Nephron progenitor cell (in vitro differentiated cells): ENCODE results near the gene SMIM45.

Experiments
- DNase-seq: peaks from one replicate; pipeline ENCODE4 v3.0.0; 2021
- H3K27ac Mint-ChIP-seq: 2 replicates; pipeline ENCODE4 v1.8.0; 2021; ENCODE audit warnings: mild to moderate bottlenecking, moderate library complexity, mixed read lengths
- H3K27me3 Mint-ChIP-seq: 2 replicates; pipeline ENCODE4 v1.8.0; 2021; ENCODE audit warnings: mild to moderate bottlenecking, low read depth, mixed read lengths; ENCODE audit not compliant: poor library complexity
- H3K36me3 Mint-ChIP-seq: 2 replicates; pipeline ENCODE4 v1.8.0; 2021; ENCODE audit warnings: low read depth, mixed read lengths
- H3K4me1 Mint-ChIP-seq: 2 replicates; pipeline ENCODE4 v1.8.0; 2021; ENCODE audit warnings: mixed read lengths
- H3K4me3 Mint-ChIP-seq: 2 replicates; pipeline ENCODE4 v1.8.0; 2021; ENCODE audit warnings: mild to moderate bottlenecking, moderate library complexity, mixed read lengths
- H3K9me3 Mint-ChIP-seq: 2 replicates; pipeline ENCODE4 v1.8.0; 2021; ENCODE audit warnings: mild to moderate bottlenecking, moderate library complexity, mixed read lengths
- TF ChIP-seq, protein P1 (sequence below): fragments of 200-600 bp; sonication (generic); IDR thresholded peaks from 2 replicates; pipeline ENCODE4 v1.5.0; 2021; ENCODE audit warnings: antibody characterized with exemption

Gene SMIM45

GRCh38 chr22:41951898-41952474 is at the start of gene SMIM45:
SMIM45 (plus strand) TSS chr22:41952150.
- Mint-ChIP-seq H3K27ac (no peak within 1 kb of the TSS), H3K4me3 (no peak within 1 kb of the TSS), H3K9me3 (no peaks in the 10 kb centered on the region), H3K36me3 (no peaks in the 10 kb centered on the region), H3K27me3 (no peaks in the 10 kb centered on the region), H3K4me1 (peaks cover 42% of the 10 kb centered on the region)
- DNase-seq = no peak
- TF ChIP-seq, protein P1, sequence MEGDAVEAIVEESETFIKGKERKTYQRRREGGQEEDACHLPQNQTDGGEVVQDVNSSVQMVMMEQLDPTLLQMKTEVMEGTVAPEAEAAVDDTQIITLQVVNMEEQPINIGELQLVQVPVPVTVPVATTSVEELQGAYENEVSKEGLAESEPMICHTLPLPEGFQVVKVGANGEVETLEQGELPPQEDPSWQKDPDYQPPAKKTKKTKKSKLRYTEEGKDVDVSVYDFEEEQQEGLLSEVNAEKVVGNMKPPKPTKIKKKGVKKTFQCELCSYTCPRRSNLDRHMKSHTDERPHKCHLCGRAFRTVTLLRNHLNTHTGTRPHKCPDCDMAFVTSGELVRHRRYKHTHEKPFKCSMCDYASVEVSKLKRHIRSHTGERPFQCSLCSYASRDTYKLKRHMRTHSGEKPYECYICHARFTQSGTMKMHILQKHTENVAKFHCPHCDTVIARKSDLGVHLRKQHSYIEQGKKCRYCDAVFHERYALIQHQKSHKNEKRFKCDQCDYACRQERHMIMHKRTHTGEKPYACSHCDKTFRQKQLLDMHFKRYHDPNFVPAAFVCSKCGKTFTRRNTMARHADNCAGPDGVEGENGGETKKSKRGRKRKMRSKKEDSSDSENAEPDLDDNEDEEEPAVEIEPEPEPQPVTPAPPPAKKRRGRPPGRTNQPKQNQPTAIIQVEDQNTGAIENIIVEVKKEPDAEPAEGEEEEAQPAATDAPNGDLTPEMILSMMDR = no peak

- Mint-ChIP-seq H3K4me3 (no peak overlapping the region), H3K9me3 (no peaks in the 10 kb centered on the region), H3K27me3 (no peaks in the 10 kb centered on the region), H3K36me3 (peaks cover 18% of the 10 kb centered on the region), H3K27ac (no peak overlapping the region), H3K4me1 (peaks cover 7% of the 10 kb centered on the region)
- TF ChIP-seq, protein P1 = no peak
- no peak for DNase-seq
These were observed 49.0 kb upstream of the SMIM45 start for GRCh38 chr22:41902932-41903421.

DNA sequence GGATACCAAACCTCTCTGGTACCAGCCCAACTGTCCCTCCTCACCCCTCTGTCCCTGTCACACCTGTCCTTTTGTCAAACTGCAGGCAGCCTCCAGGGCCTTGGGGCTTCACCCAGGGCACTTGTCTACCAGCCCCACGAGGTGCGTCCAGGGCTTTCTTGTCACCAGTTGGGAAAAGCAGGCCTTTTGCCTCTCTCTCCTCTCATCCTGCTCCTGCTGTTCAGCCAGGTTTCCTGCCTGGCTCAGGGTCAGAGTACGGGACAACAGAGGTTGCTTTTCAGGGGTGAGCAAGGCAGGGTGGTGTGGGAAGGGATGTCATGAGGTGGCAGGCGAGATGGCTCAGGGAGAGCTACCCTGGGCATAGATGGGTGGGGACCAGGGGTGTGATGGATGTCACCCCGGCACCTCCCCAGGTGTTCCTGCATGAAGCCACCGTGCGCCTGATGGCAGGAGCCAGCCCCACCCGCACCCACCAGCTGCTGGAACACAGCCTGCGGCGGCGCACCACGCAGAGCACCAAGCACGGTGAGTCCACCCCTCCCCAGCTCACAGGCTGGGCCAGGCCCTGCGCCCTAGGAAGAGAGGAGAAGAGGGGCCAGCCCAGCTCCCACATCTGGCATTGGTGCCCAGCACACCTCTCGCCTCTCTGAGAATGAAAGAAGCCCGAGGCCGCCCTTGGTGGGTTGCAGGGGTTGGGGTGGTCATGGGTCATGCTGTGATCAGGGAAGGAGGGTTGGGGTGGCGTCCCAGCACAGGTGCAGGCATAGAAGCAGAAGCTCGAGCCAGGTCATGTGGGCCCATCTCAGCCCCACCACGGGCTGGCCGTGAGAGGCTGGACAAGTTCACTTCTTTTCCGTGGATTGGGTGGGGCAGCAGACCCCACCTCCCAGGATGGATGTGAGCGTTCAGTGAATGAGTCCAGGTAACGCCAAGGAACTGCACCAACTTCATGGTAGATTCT is 47.2 kb upstream of the SMIM45 start:
- no peak for DNase-seq
- Mint-ChIP-seq H3K27me3 (peaks cover 15% of the 10 kb centered on the region), H3K36me3 (peaks cover 12% of the 10 kb centered on the region), H3K27ac (no peak overlapping the region), H3K4me3 (no peak overlapping the region), H3K9me3 (no peaks in the 10 kb centered on the region), H3K4me1 (peaks cover 16% of the 10 kb centered on the region)
- TF ChIP-seq, protein P1 = no peak

- Mint-ChIP-seq H3K27ac (peak overlapping the region; percentile 89), H3K36me3 (peaks cover 7% of the 10 kb centered on the region), H3K4me1 (peaks cover 9% of the 10 kb centered on the region), H3K4me3 (no peak overlapping the region), H3K9me3 (no peaks in the 10 kb centered on the region), H3K27me3 (peaks cover 19% of the 10 kb centered on the region)
- TF ChIP-seq, protein P1 = no peak
- DNase-seq = no peak
These were observed 46.3 kb upstream of the SMIM45 start for GRCh38 chr22:41905411-41906202.

GRCh38 chr22:41906822-41907221 is 45.1 kb upstream of the SMIM45 start:
- Mint-ChIP-seq H3K27ac (no peak overlapping the region), H3K4me3 (no peak overlapping the region), H3K27me3 (peaks cover 29% of the 10 kb centered on the region), H3K36me3 (peaks cover 7% of the 10 kb centered on the region), H3K9me3 (no peaks in the 10 kb centered on the region), H3K4me1 (peaks cover 16% of the 10 kb centered on the region)
- DNase-seq = no peak
- TF ChIP-seq, protein P1 = no peak
